Stomach (tissue), 4 donors: ENCODE results near the gene CACNA1H.

ENCODE experiments used
- CTCF ChIP-seq, 7 experiments: fragments of 450-650 bp in 4 of 7; fragments of 200-600 bp in 3 of 7; sonication (generic) in 3 of 7; IDR thresholded peaks; one replicate each; pipeline ENCODE4 v1.5.1; 2016 to 2019; ENCODE audit warnings: antibody characterized with exemption in 7 of 7, control low read depth in 2 of 7, mild to moderate bottlenecking in 1 of 7
- POLR2A ChIP-seq, 4 donors: fragments of 450-650 bp; IDR thresholded peaks; one replicate each; pipeline ENCODE4 v1.6.1; 2016; ENCODE audit warnings: antibody characterized with exemption in 4 of 4, control low read depth in 2 of 4, mild to moderate bottlenecking in 1 of 4, moderate library complexity in 1 of 4

- no peak for TF ChIP-seq CTCF (IDR thresholded peaks at IDR 0.05)
- no peak for TF ChIP-seq POLR2A (IDR thresholded peaks at IDR 0.05)
These were observed 2.4 kb upstream of the CACNA1H start for GRCh38 chr16:1150511-1150982.
